GM12891 (cell line): ENCODE data around the gene MSANTD2.

ENCODE experiments used
- PAX5 ChIP-seq: IDR thresholded peaks from 2 replicates; pipeline ENCODE4 v1.6.1; 2011; ENCODE audit warnings: low read length, moderate library complexity, mild to moderate bottlenecking; ENCODE audit not compliant: insufficient read depth, severe bottlenecking
- POLR2A ChIP-seq: IDR thresholded peaks from 2 replicates; pipeline ENCODE4 v1.6.1; 2011; ENCODE audit warnings: low read depth, low read length, control low read depth
- POLR2AphosphoS5 ChIP-seq: IDR thresholded peaks from 2 replicates; pipeline ENCODE4 v1.6.1; 2011; ENCODE audit warnings: low read depth, low read length, control low read depth
- TAF1 ChIP-seq: IDR thresholded peaks from 2 replicates; pipeline ENCODE4 v1.6.1; 2011; ENCODE audit warnings: low read depth, low read length, control low read depth

DNA sequence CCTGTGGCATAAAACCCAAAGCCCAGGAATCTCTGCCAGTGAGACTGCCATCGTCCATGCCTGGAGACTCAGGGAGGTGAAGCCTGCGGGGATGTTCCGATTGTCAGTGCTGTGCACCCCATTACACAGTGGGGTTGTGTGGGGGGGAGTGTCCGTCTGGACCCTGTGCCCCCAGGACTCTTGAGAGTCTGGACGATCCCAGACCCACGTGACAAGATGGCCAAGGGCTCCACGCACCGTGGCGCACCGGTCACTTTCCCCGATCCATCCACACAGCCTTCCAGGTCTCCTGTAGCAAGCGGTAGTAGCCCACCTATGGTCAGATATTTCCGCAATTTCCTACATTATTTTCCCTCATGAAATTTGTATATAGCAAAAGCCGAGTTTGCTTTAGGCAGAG lies 81.4 kb downstream of the MSANTD2 start:
- TF ChIP-seq POLR2A, result no peak
- TF ChIP-seq POLR2AphosphoS5, result no peak
- TF ChIP-seq TAF1, result no peak
- no peak for TF ChIP-seq PAX5
